Neural progenitor cell (in vitro differentiated cells): ENCODE results near the gene ITCH. TPM values are rescaled to one million over a fixed set of nuclear protein-coding genes. Genes with fewer than 3 reads are reported as not detected.
A peak's percentile ranks its signal among the peaks of the same experiment; 100 is the strongest.
"Not testable (repeated sequence)": the region's sequence is repeated elsewhere in the genome, so short reads cannot be mapped to it uniquely, and the experiment has no call there.

ENCODE experiments used
- DNase-seq: peaks from one replicate; pipeline ENCODE4 v3.0.0-alpha.2; 2016; ENCODE audit warnings: low spot score
- H2AFZ ChIP-seq: fragments of 200-600 bp; sonication (generic); replicated peaks from 2 replicates; pipeline ENCODE4 v1.6.1; 2016; ENCODE audit warnings: antibody characterized with exemption
- H3F3A ChIP-seq: fragments of 200-600 bp; sonication (generic); 2 replicates; pipeline ENCODE4 v1.6.1; 2016; ENCODE audit warnings: antibody characterized with exemption, low read depth
- H3K27ac ChIP-seq: fragments of 200-600 bp; sonication (generic); 2 replicates; pipeline ENCODE4 v1.5.1; 2016; ENCODE audit warnings: mild to moderate bottlenecking
- H3K27me3 ChIP-seq: fragments of 200-600 bp; sonication (generic); 2 replicates; pipeline ENCODE4 v1.6.1; 2016; ENCODE audit warnings: mild to moderate bottlenecking, moderate library complexity
- H3K36me3 ChIP-seq: fragments of 200-600 bp; sonication (generic); 2 replicates; pipeline ENCODE4 v1.5.1; 2016
- H3K4me1 ChIP-seq: fragments of 200-600 bp; sonication (generic); 2 replicates; pipeline ENCODE4 v1.6.1; 2016; ENCODE audit warnings: mixed run types
- H3K4me2 ChIP-seq: fragments of 200-600 bp; sonication (generic); 2 replicates; pipeline ENCODE4 v1.6.1; 2016
- H3K4me3 ChIP-seq: fragments of 200-600 bp; sonication (generic); 2 replicates; pipeline ENCODE4 v1.5.1; 2016
- H3K79me2 ChIP-seq: fragments of 200-600 bp; sonication (generic); 2 replicates; pipeline ENCODE4 v1.6.1; 2016; ENCODE audit warnings: low read depth
- H3K9ac ChIP-seq: fragments of 200-600 bp; sonication (generic); 2 replicates; pipeline ENCODE4 v1.6.1; 2016
- H3K9me3 ChIP-seq: fragments of 200-600 bp; sonication (generic); 2 replicates; pipeline ENCODE4 v1.5.1; 2016; ENCODE audit warnings: low read depth
- H4K20me1 ChIP-seq: fragments of 200-600 bp; sonication (generic); 2 replicates; pipeline ENCODE4 v1.6.1; 2016; ENCODE audit warnings: low read depth
- H3K27ac Mint-ChIP-seq: 3 replicates; pipeline ENCODE4 v1.8.0; 2021; ENCODE audit warnings: mixed read lengths
- H3K27me3 Mint-ChIP-seq: 2 replicates; pipeline ENCODE4 v1.8.0; 2022; ENCODE audit warnings: low read depth, mild to moderate bottlenecking, inconsistent platforms, moderate library complexity, mixed read lengths; ENCODE audit not compliant: insufficient read depth
- H3K36me3 Mint-ChIP-seq: 3 replicates; pipeline ENCODE4 v1.8.0; 2021; ENCODE audit warnings: mixed read lengths
- H3K4me1 Mint-ChIP-seq: 3 replicates; pipeline ENCODE4 v1.8.0; 2021; ENCODE audit warnings: mixed read lengths
- H3K4me3 Mint-ChIP-seq: 3 replicates; pipeline ENCODE4 v1.8.0; 2021; ENCODE audit warnings: mild to moderate bottlenecking, moderate library complexity, mixed read lengths
- H3K9me3 Mint-ChIP-seq: 3 replicates; pipeline ENCODE4 v1.8.0; 2020; ENCODE audit warnings: mixed read lengths
- EZH2 ChIP-seq: fragments of 200-600 bp; sonication (generic); IDR thresholded peaks from 2 replicates; pipeline ENCODE4 v1.6.1; 2017; ENCODE audit warnings: antibody characterized with exemption, mild to moderate bottlenecking, moderate library complexity
- EZH2phosphoT487 ChIP-seq: fragments of 200-600 bp; sonication (generic); IDR thresholded peaks from 2 replicates; pipeline ENCODE4 v1.6.1; 2017; ENCODE audit warnings: antibody characterized with exemption
- total RNA-seq: library from RNA; depleted of rRNA; stranded (reverse); fragments of >200 nt; gene quantifications from 2 replicates; pipeline ENCODE4 v1.2.3, GENCODE V29; 2015; ENCODE audit warnings: low replicate concordance
- TF ChIP-seq, protein P1 (sequence below): fragments of 200-600 bp; sonication (generic); IDR thresholded peaks from 2 replicates; pipeline ENCODE4 v1.5.1; 2017; ENCODE audit warnings: antibody characterized with exemption, mild to moderate bottlenecking

Gene ITCH
- total RNA-seq, 1 donor from 2014 or later: 55.2 TPM

DNA sequence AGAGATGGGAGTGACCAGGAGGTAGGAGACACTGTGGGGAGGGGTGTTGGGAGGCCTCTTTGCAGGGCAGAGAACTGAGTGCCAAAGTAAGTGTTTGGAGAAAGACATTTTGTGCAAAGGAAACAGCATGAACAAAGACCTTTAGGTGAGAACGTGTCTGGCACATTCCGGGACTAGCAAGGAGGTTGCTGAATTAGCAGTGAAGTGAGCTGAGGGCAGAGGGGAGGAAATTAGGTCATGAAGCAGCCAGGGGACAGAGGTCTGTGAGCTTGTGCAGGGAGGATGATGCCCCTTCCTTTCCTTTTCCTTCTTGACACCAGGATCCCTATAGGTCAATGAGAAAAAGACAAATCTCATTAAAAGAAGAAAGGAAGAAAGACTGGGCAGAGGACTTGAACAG lies 38.5 kb upstream of the ITCH start:
- peak overlapping the region; percentile 25 for H3K27ac Mint-ChIP-seq
- H3K27ac ChIP-seq: no peak overlapping the region
- H3K36me3 ChIP-seq: no peaks in the 10 kb centered on the region
- H3K9me3 Mint-ChIP-seq: no peaks in the 10 kb centered on the region
- no peak overlapping the region for H2AFZ ChIP-seq
- H3K4me3 Mint-ChIP-seq: no peak overlapping the region
- H3F3A ChIP-seq: peaks cover 9% of the 10 kb centered on the region
- no peaks in the 10 kb centered on the region for H3K27me3 Mint-ChIP-seq
- H3K27me3 ChIP-seq: peaks cover 5% of the 10 kb centered on the region
- H3K4me1 Mint-ChIP-seq: peaks cover 16% of the 10 kb centered on the region
- no peak overlapping the region for H3K9ac ChIP-seq
- DNase-seq: peak; percentile 49
- H3K4me2 ChIP-seq: no peak overlapping the region
- H3K36me3 Mint-ChIP-seq: no peaks in the 10 kb centered on the region
- H3K9me3 ChIP-seq: no peaks in the 10 kb centered on the region
- H4K20me1 ChIP-seq: no peaks in the 10 kb centered on the region
- peaks cover 6% of the 10 kb centered on the region for H3K4me1 ChIP-seq
- H3K4me3 ChIP-seq: no peak overlapping the region
- no peaks in the 10 kb centered on the region for H3K79me2 ChIP-seq
- TF ChIP-seq, protein P1, sequence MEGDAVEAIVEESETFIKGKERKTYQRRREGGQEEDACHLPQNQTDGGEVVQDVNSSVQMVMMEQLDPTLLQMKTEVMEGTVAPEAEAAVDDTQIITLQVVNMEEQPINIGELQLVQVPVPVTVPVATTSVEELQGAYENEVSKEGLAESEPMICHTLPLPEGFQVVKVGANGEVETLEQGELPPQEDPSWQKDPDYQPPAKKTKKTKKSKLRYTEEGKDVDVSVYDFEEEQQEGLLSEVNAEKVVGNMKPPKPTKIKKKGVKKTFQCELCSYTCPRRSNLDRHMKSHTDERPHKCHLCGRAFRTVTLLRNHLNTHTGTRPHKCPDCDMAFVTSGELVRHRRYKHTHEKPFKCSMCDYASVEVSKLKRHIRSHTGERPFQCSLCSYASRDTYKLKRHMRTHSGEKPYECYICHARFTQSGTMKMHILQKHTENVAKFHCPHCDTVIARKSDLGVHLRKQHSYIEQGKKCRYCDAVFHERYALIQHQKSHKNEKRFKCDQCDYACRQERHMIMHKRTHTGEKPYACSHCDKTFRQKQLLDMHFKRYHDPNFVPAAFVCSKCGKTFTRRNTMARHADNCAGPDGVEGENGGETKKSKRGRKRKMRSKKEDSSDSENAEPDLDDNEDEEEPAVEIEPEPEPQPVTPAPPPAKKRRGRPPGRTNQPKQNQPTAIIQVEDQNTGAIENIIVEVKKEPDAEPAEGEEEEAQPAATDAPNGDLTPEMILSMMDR: no peak
- no peak for TF ChIP-seq EZH2
- TF ChIP-seq EZH2phosphoT487: no peak

- H3K9me3 Mint-ChIP-seq: not testable (repeated sequence)
These were observed 34.9 kb upstream of the ITCH start for GRCh38 chr20:34328207-34328606.

GRCh38 chr20:34328928-34329677 lies 34.0 kb upstream of the ITCH start:
- Mint-ChIP-seq H3K9me3 (no peaks in the 10 kb centered on the region), H3K4me1 (peaks cover 20% of the 10 kb centered on the region)

More at GRCh38 chr20:34328207-34328606, 34.9 kb upstream of the ITCH start:
- not testable (repeated sequence) for H3F3A ChIP-seq, H3K27ac Mint-ChIP-seq, H3K9me3 ChIP-seq, H3K9ac ChIP-seq, H3K4me2 ChIP-seq, H3K27me3 ChIP-seq, H4K20me1 ChIP-seq, H3K36me3 Mint-ChIP-seq, H3K79me2 ChIP-seq, H2AFZ ChIP-seq, DNase-seq, H3K36me3 ChIP-seq, H3K4me3 Mint-ChIP-seq, H3K27ac ChIP-seq, H3K4me3 ChIP-seq, H3K27me3 Mint-ChIP-seq
- H3K4me1 ChIP-seq: peaks cover 17% of the 10 kb centered on the region
- H3K4me1 Mint-ChIP-seq: peaks cover 18% of the 10 kb centered on the region

DNA sequence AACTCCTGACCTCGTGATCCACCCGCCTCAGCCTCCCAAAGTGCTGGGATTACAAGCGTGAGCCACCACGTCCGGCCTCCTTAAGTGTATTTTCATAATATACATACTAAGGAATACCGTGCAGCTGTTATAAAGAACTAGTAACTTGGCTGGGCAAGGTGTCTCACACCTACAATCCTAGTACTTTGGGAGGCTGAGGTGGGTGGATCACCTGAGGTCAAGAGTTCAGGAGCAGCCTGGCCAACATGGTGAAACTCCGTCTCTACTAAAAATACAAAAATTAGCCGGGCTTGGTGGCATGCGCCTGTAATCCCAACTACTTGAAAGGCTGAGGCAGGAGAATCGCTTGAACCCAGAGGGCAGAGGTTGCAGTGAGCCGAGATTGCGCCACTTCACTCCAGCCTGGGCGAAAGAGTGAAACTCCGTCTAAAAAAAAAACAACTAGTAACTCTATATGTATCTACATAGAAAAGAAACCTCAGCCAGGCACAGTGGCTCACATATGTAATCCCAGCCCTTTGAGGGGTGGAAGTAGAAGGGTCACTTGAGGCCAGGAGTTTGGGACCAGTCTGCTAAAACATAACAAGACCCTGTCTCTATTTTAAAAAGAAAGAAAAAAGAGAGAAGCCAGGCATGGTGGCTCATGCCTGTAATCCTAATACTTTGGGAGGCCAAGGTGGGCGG lies 32.1 kb upstream of the ITCH start:
- peaks cover 11% of the 10 kb centered on the region for H3K4me1 ChIP-seq
- H3K27me3 Mint-ChIP-seq, H2AFZ ChIP-seq, H4K20me1 ChIP-seq, H3K4me3 Mint-ChIP-seq, DNase-seq, H3K9me3 ChIP-seq, H3K4me3 ChIP-seq, H3K9me3 Mint-ChIP-seq, H3K4me2 ChIP-seq, H3K36me3 ChIP-seq, H3K36me3 Mint-ChIP-seq, H3K9ac ChIP-seq, H3K79me2 ChIP-seq, H3K27me3 ChIP-seq, H3F3A ChIP-seq, H3K27ac Mint-ChIP-seq, H3K27ac ChIP-seq: not testable (repeated sequence)
- peaks cover 14% of the 10 kb centered on the region for H3K4me1 Mint-ChIP-seq

More at GRCh38 chr20:34328928-34329677, 34.0 kb upstream of the ITCH start:
- H3K27ac Mint-ChIP-seq: no peak overlapping the region
- no peak overlapping the region for H3K4me3 Mint-ChIP-seq
- H3K27me3 Mint-ChIP-seq: no peaks in the 10 kb centered on the region
- no peak for TF ChIP-seq EZH2phosphoT487
- no peak for TF ChIP-seq EZH2
- TF ChIP-seq, protein P1: no peak
- H3K36me3 Mint-ChIP-seq: no peaks in the 10 kb centered on the region
- Histone ChIP-seq H3K27me3 (peaks cover 5% of the 10 kb centered on the region), H3K9ac (no peak overlapping the region), H3K4me1 (peaks cover 17% of the 10 kb centered on the region), H3K27ac (no peak overlapping the region), H3K4me3 (no peak overlapping the region), H3K9me3 (no peaks in the 10 kb centered on the region), H3F3A (peaks cover 9% of the 10 kb centered on the region), H3K36me3 (no peaks in the 10 kb centered on the region), H3K79me2 (no peaks in the 10 kb centered on the region), H3K4me2 (no peak overlapping the region), H4K20me1 (no peaks in the 10 kb centered on the region), H2AFZ (no peak overlapping the region)
- no peak for DNase-seq
